Measurements from ENCODE around the gene SLF1.

DNA sequence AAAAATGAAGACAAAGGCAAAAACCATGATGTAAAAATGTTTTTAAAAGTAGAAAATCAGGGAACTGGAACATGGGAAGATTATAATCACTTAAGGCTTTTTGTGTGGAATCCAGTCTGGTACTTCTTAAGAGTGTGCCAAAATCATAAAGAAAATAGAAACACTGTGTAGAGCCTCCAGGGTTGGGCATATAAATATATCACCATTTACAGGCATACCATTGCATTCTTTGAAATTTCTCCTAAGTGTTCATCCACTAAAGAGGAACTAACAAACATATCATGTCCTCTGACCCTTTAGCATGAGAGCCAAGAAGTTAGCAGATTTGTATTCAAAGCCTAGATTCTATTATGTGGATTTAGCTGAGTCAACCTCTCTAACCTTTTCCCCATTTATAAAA, 93.3 kb downstream of the SLF1 start:
- TF ChIP-seq, protein P1, sequence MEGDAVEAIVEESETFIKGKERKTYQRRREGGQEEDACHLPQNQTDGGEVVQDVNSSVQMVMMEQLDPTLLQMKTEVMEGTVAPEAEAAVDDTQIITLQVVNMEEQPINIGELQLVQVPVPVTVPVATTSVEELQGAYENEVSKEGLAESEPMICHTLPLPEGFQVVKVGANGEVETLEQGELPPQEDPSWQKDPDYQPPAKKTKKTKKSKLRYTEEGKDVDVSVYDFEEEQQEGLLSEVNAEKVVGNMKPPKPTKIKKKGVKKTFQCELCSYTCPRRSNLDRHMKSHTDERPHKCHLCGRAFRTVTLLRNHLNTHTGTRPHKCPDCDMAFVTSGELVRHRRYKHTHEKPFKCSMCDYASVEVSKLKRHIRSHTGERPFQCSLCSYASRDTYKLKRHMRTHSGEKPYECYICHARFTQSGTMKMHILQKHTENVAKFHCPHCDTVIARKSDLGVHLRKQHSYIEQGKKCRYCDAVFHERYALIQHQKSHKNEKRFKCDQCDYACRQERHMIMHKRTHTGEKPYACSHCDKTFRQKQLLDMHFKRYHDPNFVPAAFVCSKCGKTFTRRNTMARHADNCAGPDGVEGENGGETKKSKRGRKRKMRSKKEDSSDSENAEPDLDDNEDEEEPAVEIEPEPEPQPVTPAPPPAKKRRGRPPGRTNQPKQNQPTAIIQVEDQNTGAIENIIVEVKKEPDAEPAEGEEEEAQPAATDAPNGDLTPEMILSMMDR (IDR thresholded peaks at IDR 0.05): no peak
- TF ChIP-seq POLR2A (IDR thresholded peaks at IDR 0.05): no peak

Data from testis (tissue), 2 donors.